Measurements from ENCODE around the gene RAP1GAP2.

The RAP1GAP2 gene

DNA sequence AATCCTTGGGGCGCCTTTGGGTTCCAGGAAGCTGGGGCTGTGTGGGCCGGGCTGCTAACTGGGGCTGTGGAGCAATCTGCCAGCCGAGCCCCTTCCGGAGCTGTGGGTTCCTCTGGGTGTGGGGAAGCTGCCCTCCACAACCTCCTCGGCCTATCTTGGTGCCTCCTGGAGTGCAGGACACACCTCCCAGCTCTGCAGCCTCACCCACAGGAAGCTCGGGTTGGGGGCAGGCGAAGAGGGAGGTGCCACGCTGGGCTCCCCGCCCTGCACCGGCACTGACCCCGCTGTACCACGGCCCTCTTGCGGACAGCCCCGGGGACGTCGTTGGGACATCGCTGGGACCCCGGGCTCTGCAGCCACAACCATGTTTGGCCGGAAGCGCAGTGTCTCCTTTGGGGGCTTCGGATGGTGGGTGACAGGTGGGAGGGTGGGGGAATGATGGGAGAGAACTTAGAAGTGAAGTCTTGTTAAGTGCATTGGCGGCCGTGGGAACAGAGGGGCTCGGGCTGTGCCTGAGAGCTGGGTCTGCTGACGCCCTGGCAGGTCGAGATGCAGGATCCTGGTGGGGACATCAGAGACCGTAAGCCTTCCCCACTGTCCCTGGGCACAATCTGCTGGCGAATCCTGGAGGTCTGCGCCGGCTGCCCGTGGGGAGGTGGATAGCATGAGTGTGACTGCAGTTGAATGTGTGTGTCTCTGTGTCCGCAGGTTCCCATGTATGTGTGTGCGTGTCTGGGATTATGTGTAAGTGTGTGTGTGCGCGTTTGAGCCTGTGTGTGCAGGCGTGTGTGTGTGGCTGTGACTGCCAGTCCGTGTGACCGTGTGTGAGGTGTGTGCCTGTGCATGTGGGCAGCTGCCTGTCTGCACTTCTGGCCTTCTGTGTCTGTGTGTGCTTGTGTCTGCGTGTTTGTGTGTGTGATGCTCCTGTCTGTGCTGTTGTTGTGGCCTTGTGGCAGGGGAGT, at the start of gene RAP1GAP2:
RAP1GAP2 (plus strand) TSS at position 275 of the 962 bp plus-strand sequence; CDS start at position 365, 90 bp downstream.
- FAIRE-seq (no peak), DNase-seq (ENCODE audit: insufficient read length, low spot score) (no peak)
- TF ChIP-seq, protein P1, sequence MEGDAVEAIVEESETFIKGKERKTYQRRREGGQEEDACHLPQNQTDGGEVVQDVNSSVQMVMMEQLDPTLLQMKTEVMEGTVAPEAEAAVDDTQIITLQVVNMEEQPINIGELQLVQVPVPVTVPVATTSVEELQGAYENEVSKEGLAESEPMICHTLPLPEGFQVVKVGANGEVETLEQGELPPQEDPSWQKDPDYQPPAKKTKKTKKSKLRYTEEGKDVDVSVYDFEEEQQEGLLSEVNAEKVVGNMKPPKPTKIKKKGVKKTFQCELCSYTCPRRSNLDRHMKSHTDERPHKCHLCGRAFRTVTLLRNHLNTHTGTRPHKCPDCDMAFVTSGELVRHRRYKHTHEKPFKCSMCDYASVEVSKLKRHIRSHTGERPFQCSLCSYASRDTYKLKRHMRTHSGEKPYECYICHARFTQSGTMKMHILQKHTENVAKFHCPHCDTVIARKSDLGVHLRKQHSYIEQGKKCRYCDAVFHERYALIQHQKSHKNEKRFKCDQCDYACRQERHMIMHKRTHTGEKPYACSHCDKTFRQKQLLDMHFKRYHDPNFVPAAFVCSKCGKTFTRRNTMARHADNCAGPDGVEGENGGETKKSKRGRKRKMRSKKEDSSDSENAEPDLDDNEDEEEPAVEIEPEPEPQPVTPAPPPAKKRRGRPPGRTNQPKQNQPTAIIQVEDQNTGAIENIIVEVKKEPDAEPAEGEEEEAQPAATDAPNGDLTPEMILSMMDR (IDR thresholded peaks at IDR 0.05; ENCODE audit: insufficient read depth, missing control alignments): no peak

DNA sequence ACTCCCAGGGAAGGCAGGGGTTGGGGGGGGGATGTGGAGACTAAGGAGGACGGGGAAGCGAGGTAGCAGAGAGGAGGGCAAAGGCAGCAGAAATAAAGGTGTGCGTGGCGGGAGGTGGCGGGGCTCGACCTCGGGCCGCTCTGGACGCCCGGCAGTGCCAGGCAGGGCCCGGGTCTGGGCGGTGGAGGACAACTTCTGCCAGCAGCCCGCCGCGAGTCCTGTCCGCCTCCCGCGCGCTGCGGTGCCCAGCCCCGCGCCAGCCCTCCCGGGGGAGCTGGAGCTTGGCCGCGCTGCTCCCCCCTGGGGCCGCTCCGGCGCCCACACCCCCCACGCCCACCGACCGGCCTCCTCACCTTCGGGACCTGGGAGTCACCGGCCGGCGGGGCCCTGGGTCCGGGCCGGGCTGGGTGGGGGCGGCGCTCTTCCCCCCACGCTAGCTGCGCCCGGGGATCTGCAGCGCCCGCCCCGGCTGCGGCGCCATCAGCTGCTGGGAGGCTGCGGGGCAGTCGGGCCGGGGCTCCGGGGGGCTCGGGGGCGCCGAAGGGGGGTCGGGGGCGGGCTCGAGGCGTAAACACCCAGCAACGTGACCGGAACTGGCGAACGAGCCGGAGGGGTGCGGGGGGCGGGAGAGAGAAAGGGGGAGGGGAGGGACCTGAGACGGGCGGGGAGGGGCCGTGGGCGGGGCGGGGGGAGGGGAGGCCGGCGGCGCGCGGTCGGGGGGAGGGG, 47.0 kb upstream of the RAP1GAP2 start, which contains the start of gene CCDC92B:
CCDC92B (minus strand) TSS at position 595 of the 726 bp plus-strand sequence. CDS start 14,507 bp downstream, outside the sequence.
- DNase-seq (ENCODE audit: insufficient read length, low spot score): peak; percentile 84
- no peak for FAIRE-seq
- TF ChIP-seq, protein P1 (IDR thresholded peaks at IDR 0.05; ENCODE audit: insufficient read depth, missing control alignments): no peak

DNA sequence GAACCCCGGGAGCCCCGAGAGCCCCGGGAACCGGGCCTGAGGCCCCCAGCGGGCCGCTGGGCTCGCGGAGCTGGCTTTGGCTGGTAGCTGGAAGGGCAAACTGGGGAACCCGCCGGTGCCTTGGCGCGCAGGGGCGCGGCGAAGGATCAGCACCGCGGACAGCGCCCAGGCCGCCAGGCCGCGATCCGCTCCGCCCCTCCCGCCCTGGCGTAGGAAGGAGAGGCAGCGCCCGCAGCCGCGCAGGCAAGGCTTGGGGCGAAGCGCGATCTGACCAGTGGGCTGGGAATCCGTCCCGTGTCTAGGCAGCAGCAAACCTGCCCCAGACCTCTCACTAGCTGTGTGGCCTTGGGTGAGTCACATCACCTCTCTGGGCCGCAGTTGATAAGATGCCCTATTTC, 46.5 kb upstream of the RAP1GAP2 start:
- FAIRE-seq: no peak
- TF ChIP-seq, protein P1 (IDR thresholded peaks at IDR 0.05; ENCODE audit: insufficient read depth, missing control alignments): no peak
- no peak for DNase-seq (ENCODE audit: insufficient read length, low spot score)

DNA sequence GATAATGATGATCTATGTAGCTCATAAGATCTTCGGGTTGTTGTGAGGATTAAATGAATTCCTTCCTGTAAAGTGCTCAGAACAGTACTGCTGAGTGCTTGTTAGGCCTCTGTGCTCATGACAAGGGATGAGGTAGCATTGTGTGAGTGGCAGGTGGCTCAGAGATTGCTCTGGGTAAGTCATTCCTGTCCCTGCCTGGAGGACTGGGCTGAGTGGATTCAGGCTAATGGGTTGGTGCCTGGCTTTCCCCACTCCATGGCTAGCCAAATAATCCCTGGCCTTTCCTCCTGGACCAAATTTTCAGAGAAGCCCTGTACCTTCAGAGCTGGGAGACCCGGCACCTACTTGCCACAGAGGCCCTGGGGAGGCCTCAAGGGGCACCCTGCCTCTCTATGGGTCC, 45.5 kb upstream of the RAP1GAP2 start:
- FAIRE-seq: no peak
- TF ChIP-seq, protein P1 (IDR thresholded peaks at IDR 0.05; ENCODE audit: insufficient read depth, missing control alignments): no peak
- no peak for DNase-seq (ENCODE audit: insufficient read length, low spot score)

DNA sequence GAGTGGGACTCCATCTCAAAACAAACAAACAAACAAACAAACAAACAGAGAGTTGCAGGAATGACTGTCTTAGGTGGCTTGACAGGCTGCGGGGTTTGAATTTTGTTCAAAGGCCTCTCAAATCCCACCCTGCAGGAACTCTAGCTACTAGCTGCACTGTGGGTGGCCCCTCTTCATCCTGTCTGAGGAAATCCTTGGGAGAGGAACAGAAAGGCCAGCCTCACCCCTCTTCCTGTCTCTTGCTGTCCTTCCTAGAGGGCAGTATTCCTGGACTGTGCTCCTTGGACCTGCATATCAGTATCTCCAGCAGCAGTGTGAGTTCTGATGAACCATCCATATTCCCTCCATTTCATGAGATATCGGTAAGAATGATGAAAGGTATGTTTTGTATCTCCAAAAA, 44.7 kb upstream of the RAP1GAP2 start:
- no peak for FAIRE-seq
- TF ChIP-seq, protein P1 (IDR thresholded peaks at IDR 0.05; ENCODE audit: insufficient read depth, missing control alignments): no peak
- no peak for DNase-seq (ENCODE audit: insufficient read length, low spot score)

DNA sequence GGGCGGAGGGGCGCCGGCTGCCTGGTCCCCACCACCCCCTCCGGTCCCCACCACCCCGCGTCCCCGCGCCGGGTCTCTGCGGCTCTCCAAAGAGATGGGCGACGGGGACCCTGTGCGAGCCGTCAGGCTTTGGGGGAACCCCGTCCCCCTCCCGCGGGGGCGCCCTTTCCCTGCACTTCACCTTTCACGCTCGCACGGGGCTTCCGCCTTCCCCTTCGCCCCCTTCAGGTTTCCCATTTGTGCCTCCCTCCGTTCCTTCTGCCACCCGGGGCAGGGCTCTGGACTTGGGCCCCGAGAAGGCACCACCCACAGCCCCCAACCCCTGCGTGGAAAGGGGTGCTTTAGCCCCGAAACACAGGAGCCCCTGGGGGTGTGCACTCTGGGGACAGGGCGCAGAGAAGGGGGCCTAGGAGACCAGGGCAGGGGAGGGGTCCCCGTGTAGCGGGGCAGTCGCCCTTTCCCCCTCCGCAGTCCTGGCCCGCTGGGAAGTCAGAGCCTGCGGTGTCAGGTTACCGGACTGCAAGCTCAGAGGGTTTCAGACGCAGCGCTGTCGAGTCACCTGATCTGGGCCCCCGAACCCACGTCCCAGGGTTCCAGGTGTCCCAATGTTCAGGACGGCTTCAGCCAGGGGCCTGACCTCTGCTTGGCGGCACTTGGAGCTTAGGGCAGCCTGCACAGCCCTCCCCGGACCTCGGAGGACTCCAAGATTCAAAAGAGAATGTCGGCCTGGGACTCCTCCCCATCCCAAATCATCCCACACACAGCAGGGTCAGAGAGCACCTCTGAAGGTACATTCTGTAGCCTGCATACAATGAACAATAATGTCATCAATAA, 40.1 kb upstream of the RAP1GAP2 start:
- TF ChIP-seq, protein P1 (IDR thresholded peaks at IDR 0.05; ENCODE audit: insufficient read depth, missing control alignments): no peak
- DNase-seq (ENCODE audit: insufficient read length, low spot score): no peak

More for the DNA sequence above, 40.1 kb upstream of the RAP1GAP2 start:
- FAIRE-seq: no peak
